NCI-H2107 treated with DMSO at 0.1 percent for 48 hours (cell line): ENCODE data around the gene PKP4.

Experiments used
- DNase-seq: peaks from one replicate; lab custom pipeline; 2025; ENCODE audit not compliant: unreplicated experiment; lab: John Stamatoyannopoulos, UW

PKP4 gene

DNA sequence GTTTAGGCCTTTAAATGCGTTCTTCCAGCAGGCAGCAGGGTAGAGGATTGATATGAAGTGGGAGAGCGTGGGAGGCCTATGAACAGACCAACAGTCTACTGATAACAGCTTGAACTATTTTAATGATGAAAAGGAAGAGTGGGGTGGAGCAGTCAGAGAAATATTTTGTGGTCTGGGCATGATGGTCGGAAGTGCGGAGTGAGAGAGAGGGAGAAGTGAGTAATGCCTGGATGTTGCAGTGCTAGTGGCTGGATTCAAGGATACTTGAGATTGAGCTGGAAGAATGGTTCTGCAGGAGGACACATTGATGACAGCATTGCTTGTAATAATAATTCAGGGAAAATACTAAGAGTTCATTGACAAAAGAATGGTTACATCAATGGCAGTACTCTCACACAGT, 187.4 kb downstream of the PKP4 start:
- no peak for DNase-seq

DNA sequence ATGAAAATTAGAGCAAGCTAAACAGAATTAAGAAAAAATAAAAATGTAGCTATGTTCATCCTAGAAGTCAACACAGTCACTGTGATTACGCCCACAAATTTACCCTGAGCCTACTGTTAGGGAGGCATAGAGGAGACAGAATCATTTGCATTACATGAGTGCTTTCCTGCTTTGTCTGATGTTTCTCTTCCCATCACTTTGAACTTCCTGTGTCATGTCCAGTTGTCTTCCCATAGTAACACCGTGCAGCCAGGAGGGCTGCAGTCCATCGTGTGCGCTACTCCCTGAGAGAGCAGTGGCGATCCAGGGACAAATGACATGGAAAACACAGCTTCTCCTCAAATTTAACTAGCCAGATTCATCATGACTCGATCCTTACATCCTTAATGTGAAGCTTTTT, 188.5 kb downstream of the PKP4 start:
- no peak for DNase-seq

DNA sequence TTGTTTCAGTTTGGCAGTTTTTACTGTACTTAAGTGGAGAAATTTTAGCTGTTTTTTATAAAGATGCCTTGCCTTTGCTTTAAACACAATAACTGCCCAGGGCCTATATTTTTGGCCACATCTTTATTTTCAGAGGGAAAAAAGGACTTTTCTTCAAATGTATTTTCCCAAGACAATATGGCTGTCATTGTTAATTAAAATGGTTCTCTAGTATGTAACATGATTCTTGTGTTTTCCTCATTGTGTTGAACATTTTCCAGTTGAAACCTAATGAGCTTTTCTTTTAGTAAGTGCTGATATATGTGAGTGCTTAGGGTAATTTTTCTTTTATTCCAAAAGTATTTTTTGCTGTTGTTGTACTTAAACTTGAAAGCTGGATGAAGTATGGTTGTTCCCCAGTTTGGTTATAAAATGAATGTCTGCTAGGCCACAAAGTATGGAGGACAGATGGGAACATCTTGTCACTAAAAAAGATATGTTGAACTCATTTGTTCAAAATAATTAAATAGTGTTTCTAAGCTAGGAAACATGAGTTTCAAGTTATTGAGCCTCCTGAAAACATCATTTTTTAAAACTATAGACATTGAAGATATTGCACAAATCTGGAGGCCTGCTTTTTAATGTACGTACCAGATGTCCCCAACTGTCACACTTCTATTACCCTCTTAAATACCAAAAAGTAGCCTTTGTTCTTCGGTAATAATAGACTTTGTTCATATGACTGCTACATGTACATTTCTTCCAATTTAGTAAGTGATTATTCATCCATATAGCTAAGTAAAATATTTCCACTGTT, 190.9 kb downstream of the PKP4 start:
- no peak for DNase-seq

DNA sequence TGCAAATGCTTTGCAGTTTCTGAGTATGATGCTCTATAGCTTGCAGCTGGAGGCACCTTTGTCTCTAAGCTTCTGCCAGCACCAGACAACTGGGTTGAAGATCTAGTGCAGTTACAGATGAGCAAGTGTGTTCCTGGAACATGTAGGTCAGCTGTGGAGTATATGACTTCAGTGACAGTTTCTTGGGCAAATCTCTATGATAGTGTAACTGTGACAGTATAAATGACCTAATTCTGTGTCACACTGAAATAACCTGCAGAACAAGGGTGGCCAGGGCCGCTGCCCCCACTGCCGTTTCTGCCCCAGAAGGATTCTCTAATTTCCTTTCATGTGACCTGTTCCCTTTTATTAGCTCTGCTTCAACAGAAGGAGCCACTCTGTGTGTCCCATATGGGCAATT, 193.1 kb downstream of the PKP4 start:
- no peak for DNase-seq

DNA sequence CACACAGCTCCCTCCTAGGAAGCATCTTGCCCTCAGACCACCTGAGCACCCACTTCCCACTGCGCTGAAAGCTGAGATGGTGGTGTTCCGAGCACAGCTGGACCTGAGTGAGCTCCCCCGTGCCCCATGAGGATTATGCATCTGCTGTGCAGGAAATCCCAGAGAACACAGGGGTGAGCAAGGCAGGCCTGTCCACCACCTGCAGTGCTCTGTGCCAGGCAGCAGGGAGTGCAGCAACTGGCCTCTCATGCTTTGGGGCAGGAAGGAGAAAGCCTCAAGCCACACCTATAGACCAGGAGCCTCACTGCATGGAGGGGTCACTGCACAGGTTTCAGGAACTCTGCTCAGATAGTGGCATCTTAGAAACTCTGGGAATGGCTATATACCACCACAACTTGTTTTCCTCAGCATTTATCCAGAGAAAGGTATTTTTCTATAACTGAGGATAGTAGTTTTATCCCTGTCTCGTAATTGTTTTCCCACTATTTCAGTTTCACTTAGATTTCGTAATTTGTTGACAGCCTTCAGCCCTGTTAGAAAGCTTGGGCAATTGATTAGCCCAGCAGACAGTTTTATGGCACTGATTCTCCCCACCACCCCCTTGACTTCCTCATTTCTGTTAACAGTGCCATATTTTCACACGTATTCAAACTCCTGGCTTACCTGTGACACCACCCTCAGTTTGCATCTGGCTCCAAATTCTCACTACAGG, 194.1 kb downstream of the PKP4 start:
- DNase-seq = no peak

DNA sequence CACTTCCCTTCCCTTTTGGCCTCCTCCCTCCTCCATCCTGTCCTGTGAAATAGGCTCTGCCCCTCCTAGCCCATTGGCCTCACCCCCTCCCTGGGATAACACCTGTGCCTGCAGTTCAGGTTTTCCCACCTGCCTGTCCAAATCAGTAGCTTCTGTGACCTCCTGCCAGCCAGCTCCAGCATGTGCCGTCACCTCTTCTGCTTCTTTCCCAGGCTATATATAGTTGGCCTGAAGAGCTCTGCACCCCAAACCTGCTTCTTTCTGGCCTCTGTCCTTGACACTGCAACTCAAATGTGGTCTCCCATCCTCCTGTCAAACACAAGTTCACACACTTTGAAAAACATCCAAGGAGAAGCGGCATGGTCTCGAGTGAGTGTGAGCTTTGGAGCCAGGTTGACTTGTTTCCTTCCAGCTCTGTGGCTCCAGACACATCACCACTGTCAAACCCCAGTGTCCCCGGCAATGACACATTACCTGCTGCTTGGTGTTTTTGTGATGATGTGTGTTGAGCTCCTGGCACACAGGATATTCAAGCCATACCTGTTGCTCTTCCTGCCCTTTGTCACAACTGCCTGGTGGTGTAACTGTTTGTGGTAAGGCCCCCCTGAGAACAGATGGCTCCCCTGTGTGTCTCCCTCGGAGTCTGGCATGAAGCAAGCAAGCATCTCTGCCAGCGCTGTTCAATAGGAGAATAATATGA, 194.8 kb downstream of the PKP4 start:
- no peak for DNase-seq

DNA sequence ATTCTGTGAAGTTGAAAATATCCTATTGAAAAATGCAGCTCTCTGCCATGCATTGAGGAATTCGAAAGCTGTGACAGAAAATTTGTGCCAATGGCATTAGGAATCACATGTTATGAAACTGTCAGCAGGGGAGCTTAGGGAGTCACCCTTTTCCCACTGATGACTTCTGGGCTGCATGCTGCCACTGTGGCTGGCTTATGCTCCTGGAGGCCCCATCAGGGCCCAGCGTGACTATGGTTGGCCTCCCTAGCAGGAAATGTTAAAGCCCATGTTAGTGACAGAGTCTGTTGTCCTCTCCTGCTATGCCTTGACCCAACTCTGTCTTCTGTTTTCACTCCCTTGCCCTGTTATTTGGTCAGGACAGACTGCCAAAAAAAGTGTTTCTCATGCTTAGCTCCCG, 198.9 kb downstream of the PKP4 start:
- DNase-seq = no peak

DNA sequence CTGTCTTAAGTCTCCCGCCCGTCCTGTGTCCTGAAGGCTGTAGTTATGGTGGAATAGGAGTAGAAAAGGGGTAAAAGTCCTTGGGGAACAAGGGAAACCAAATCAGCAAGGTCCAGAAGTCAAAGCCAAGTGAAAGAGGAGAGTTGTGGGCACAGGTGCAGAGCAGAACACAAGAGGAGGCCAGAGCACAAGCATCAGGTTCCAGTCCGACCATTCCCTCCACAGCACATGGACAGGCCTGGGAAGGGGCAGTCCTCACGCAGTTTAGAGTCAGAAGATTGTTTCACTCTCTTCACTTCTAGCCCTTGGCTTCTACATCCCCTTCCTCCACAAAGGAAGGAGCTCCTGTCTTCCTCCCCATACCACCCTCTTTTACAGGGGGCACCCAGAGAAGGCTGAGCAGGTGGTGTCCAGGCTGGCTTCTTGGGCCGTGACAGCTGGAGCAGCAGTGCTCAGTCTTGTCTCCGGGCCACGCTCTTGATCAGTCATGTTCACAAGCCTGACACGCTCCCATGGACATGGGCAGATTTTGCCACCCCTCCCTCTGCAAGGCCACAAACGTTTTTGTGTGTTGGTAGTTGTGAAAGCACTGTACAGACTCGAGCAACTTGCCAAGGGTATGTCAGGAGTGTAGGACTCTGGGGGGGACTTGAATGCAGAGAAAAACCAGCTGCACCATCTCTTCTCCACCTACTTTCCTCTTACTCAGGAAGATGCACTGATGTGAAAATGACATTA, 199.9 kb downstream of the PKP4 start:
- DNase-seq = no peak

DNA sequence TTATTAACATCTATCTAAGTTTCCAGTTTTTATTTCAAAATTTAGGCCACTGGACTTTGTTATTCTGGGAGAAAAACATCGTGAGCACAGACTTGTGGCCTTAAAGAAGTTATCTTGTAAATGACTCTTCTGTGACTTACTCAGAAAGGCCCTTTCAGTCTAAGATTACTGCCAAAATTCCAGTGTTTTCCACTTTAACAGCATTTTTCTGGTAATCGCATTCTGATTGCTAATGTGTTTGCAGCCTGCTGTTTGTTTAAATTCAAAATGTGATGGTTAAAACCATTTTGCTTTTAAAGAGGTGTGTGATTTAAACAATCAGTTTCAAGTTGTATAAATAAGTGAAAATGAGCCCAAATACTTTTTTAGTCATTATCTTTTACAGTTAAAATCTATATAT, 201.6 kb downstream of the PKP4 start:
- no peak for DNase-seq

DNA sequence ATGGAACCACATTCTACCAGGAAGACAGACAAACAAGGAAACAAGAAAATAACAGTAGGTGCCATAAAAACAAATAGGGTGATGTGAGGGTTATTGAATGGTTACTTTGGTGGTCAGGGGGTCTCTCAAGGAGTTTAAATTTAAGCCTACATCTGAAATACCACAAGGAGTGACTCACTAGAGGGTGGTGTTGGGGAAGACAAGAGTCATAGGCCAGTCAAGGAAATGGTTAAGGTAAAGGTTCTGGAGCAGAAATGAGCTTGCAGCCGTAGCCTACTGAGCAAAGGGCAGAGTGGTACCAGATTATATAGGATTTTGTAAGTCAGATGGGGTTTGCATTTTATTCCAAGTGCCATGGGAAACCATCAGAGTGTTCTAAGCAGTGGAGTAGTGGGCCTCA, 202.7 kb downstream of the PKP4 start:
- no peak for DNase-seq

DNA sequence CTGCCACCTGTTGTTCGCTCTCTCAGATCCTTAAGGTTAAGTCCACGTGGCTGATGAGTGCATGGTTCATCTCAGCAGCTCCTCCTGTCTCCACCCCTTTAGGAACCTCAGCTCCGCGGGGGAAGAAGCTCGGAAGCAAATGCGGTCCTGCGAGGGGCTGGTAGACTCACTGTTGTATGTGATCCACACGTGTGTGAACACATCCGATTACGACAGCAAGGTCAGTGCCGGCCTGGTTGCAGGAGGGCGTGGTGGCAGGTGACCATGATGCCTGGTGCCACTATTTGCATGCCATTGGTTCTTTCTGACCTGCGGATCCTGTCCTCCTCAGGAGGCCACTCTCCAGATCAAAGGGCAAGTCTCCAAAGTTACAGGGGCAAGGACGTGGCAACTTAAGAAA, 204.5 kb downstream of the PKP4 start:
- DNase-seq = no peak

DNA sequence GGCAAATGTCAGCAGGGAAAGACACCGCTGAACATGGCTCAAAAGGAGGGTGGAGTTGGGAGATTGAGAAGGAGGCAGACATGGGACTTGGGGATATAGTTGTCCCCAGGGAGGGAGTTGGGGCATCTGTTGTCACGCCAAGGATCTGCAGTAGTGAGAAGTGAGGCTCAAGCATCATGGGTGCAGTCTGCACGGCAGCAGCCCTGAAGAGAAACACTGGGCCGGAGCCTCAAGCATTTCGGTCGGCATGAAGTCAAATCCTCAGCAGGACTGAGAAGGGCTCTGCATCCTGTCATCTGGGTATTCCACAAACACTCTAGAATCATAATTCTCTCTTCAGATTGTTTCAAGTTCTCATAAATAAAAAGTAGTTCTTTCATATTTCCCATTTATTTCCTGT, 205.7 kb downstream of the PKP4 start:
- no peak for DNase-seq

DNA sequence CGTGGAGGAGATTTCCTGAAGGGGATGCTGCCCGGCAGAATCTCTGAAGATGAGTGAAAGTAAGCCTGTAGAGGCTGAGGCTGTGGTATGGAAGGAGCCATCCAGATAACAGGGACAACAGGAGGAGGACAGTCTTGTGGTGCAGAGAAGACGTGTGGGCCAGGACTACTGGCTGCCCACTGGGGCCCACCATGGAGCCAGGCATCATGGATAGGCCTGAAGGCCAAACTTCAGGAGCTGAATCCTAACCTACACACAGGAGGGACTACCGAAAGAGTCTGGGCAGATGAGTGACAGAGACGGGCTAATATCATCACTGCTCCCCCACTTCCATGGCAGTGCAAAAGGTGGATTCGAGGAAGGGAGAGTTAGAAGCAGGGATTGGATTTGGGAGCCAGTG, 207.0 kb downstream of the PKP4 start:
- no peak for DNase-seq

DNA sequence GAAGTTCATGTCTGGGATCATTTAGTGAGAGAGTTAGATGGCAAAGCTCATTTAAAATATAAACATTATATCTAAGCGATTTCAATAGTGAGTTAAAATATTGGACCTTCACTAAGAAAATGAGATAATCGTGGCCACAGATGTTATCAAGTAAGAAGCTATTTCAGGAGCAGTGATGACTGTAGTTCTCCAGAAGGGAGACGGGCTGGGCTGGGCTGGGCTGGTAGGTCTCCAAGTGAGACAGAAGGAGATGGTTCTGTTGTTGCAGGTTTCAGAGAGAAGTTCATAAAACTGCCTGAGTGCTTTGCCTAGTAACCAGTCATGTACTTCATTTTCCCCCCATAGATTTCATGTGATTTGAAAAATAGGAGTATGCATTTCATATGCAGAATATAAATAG, 208.2 kb downstream of the PKP4 start:
- DNase-seq = no peak

DNA sequence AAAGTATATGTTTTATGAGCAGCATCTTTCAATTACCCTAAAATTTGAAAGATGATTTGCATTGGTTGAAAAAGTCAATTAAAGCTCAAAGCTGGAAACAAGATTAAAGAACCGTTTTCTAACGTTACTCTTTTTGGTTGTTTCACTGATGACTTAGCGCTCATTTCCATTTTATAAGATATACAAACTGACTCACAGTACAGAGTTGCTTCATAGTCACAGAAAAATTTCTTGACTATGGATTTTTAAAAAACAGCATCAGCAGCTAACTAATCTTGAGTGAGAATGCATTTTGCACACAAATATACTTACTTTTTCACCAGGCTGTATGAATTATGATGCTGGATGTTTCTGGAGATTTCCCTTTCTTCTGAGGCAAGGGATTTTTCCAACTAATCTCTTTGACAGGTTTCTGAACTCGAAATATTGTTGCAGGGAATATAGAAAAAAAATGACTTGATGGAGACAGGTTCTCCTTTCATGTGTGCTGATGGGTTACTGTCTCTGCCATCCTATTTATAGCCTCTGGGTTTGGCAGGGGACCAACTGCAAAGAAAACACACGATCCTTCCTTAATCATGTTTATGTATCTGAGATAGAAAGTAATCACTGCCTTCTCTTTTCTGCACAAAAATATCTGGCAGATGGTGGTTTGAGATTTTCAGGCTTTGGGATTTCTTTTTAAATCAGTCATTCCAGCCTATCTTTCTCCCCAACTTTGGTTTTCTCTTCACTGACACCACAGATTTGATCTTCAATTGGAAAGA, 209.0 kb downstream of the PKP4 start:
- DNase-seq = no peak

DNA sequence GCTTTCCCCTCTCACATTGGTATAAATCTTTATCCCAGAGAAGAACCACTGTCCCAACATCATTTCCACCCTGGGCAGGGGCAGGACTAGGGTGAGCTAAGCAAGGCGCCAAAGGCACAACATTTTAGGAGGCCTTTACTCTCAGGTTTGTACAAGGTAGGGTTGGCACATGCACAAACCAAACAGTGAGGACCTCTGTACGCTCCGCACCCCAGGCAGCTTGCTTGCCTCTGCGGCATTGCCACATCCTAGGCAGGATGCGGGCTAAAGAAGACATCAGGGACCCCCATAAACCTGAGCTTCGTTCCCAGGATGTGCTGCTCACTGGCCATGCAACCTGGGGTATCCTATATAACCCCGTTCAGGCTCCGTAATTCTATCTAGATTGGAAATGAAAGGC, 210.2 kb downstream of the PKP4 start:
- no peak for DNase-seq

DNA sequence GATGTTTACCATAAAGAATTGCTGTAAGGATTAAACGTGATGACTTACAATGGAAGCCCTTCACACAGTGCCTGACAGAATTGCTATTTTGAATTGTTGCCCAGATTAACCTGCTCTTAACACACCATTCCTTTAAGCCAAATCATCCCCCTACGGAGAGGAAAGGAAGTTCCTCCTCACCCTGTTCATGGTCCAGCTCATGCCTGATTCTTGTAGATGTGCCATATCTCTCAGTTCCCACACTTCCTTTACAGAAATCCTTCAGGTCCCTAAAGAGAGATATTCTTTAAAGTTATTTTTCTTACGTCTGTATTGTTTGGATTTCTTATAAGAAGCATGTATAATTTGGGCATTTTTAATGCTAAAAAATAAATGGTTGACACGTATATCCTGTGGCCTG, 210.8 kb downstream of the PKP4 start:
- DNase-seq = no peak

DNA sequence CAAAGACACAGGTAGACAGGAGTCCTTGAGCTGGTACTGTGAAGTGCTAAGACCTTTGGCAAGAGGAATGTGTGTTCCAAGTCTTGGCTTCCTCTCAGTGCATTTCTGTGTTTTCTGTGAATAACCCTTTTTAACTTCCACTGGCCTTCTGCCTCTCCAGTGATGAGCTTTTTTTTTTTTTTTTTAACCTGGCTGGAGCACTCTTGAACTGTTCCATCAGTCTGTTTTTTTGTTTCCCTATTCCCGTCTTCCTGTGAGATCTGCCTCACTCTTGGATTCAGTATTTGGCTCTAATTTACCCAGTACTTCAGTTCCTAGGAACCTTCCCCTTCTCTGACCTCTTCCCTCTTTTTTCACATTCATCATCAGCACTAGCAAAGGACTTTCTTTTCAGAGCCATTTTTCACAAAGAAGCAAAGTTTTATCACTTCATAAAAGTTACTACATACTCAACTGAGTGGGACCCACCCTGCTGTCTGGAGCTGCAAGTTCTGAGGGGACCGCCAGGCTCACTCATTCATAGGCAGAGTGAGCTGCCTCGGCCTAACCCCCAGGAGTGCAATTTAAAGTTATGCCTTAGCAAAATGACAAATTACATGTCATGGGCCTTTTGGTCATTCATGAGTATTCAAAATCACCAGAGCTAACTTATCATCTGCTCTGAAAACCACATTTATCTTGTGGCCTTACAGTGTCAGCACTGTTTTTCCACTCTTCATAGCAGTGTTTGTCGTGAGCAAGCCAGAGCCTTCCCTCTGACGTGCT, 211.4 kb downstream of the PKP4 start:
- DNase-seq = no peak

DNA sequence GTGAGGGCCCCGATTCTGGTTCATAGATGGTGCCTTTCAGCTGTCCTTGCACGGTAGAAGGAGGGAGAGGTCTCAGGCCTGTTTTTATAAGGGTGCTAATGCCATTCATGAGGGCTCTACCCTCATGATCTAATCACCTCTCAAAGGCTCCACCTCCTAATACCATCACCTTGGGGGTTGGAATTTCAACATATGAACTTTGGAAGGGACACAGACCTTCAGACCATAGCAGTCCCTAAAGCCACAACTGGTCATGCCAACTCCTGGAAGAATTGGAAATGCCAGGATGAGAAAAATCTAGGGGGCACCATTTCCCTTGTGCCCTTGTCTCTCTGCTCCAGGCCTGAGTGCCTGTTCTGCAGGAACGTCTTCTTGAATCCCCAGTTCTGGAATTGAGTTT, 213.5 kb downstream of the PKP4 start:
- no peak for DNase-seq
